HFFc6 (cell line): ENCODE results near the gene ZNF639. TPM values are rescaled to one million over a fixed set of nuclear protein-coding genes. Genes with fewer than 3 reads are reported as not detected.
"Not testable (repeated sequence)": the region's sequence is repeated elsewhere in the genome, so short reads cannot be mapped to it uniquely, and the experiment has no call there.

Experiments
- DNase-seq: peaks from one replicate; pipeline ENCODE4 v3.0.0-alpha.2; 2018
- H3K27ac Mint-ChIP-seq: 2 replicates; pipeline ENCODE4 v1.8.0; 2020; ENCODE audit warnings: mild to moderate bottlenecking, mixed read lengths
- H3K27me3 Mint-ChIP-seq: 2 replicates; pipeline ENCODE4 v1.8.0; 2021; ENCODE audit warnings: mild to moderate bottlenecking, moderate library complexity, mixed read lengths; ENCODE audit not compliant: insufficient read depth
- H3K36me3 Mint-ChIP-seq: 2 replicates; pipeline ENCODE4 v1.8.0; 2021; ENCODE audit warnings: low read depth, mixed read lengths
- H3K4me1 Mint-ChIP-seq: 2 replicates; pipeline ENCODE4 v1.8.0; 2020; ENCODE audit warnings: low read depth, mixed read lengths
- H3K4me3 Mint-ChIP-seq: 2 replicates; pipeline ENCODE4 v1.8.0; 2020; ENCODE audit warnings: mild to moderate bottlenecking, moderate library complexity, mixed read lengths
- H3K9me3 Mint-ChIP-seq: 2 replicates; pipeline ENCODE4 v1.8.0; 2020; ENCODE audit warnings: mild to moderate bottlenecking, mixed read lengths
- long read RNA-seq: library from polyadenylated mRNA; unstranded; transcript quantifications from one replicate; pipeline ENCODE4 v2.0.0, GENCODE V29; 2019
- total RNA-seq, 6 experiments: library from RNA; stranded (reverse); fragmentation: NEBNext Ultra II Directional; extraction: Animal tissue kit (Norgen Biotek cat#: 25700); gene quantifications; 2 replicates in 1 of 6; 3 replicates in 5 of 6; pipeline ENCODE4 v1.2.3, GENCODE V29; 2021
- TF ChIP-seq, protein P1 (sequence below): fragments of 200-600 bp; sonication (generic); IDR thresholded peaks from 2 replicates; pipeline ENCODE4 v1.5.0; 2021; ENCODE audit warnings: antibody characterized with exemption, mild to moderate bottlenecking

The ZNF639 gene
- 10 to 100 TPM; 24.9 to 32.8 (median 29.0) TPM for total RNA-seq
- long read RNA-seq, partial matches to known transcripts: 1 of 7 reads
- long read RNA-seq, other reads (novel, unspliced or antisense): 3 of 7 reads

DNA sequence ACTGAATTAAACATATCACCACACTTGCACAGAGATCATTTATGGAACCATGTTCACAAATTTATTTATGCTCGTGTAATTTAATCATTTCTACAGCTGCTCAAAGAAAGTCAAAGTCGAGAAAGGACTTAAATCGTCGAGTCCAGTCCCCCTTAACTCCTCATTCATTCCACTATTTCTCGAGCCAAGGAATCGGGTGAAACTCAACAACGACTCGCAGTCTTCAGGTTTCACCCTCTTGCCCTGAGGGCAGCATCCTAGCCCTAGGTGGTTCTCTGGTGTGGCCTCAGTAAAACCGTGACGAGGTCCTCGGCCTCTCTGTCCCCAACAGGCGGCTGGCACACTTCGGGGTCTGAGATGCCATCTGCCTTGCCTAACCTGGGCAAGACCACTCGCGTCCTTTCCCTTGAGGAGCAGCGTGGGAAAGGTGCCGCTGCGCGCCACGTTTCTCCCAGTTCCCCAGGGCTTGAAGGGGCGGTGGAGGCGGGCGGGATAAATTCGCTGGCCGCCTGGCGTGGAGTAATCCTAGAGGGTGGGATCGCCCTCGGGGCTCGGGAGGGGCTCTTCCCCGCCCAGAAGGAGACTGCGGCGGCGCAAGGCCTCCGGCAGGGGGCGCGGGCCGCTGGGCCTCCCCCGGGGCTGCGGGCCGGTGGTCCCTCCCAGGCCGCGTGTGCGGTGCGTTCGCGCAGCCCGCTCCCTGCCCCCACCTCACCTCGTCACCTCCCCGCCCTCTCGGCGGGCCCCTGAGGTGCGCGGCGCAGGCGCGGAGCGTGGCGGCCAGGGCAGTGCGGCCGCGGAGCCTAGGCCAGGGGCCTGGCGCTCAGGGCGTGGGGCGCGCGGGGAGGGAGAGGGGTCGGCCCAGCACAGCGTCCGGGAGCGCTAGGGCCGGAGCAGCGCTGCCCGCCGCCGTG, at the start of gene ZNF639:
Gene ZNF639 (plus strand): TSS at position 746 of the 911 bp plus-strand sequence. CDS start 5,263 bp downstream, outside the sequence.
- Mint-ChIP-seq H3K27ac (peak within 1 kb of the TSS; percentile 93), H3K4me1 (peaks cover 31% of the 10 kb centered on the region), H3K36me3 (peaks cover 9% of the 10 kb centered on the region), H3K4me3 (peak within 1 kb of the TSS; percentile 97), H3K27me3 (no peaks in the 10 kb centered on the region), H3K9me3 (no peaks in the 10 kb centered on the region)
- peak; percentile 67 for DNase-seq
- TF ChIP-seq, protein P1, sequence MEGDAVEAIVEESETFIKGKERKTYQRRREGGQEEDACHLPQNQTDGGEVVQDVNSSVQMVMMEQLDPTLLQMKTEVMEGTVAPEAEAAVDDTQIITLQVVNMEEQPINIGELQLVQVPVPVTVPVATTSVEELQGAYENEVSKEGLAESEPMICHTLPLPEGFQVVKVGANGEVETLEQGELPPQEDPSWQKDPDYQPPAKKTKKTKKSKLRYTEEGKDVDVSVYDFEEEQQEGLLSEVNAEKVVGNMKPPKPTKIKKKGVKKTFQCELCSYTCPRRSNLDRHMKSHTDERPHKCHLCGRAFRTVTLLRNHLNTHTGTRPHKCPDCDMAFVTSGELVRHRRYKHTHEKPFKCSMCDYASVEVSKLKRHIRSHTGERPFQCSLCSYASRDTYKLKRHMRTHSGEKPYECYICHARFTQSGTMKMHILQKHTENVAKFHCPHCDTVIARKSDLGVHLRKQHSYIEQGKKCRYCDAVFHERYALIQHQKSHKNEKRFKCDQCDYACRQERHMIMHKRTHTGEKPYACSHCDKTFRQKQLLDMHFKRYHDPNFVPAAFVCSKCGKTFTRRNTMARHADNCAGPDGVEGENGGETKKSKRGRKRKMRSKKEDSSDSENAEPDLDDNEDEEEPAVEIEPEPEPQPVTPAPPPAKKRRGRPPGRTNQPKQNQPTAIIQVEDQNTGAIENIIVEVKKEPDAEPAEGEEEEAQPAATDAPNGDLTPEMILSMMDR: peak; percentile 90

DNA sequence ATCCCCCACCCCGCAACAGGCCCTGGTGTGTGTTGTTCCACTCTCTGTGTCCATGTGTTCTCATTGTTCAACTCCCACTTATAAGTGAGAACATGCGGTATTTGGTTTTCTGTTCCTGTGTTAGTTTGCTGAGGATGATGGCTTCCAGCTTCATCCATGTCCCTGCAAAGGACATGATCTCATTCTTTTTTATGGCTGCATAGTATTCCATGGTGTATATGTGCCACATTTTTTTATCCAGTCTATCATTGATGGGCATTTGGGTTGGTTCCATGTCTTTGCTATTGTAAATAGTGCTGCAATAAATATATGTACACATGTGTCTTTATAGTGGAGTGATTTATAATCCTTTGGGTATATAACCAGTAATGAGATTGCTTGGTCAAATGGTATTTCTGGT, 48.4 kb upstream of the ZNF639 start:
- H3K27me3 Mint-ChIP-seq, H3K9me3 Mint-ChIP-seq, H3K36me3 Mint-ChIP-seq, H3K4me1 Mint-ChIP-seq, H3K27ac Mint-ChIP-seq, DNase-seq, H3K4me3 Mint-ChIP-seq: not testable (repeated sequence)

DNA sequence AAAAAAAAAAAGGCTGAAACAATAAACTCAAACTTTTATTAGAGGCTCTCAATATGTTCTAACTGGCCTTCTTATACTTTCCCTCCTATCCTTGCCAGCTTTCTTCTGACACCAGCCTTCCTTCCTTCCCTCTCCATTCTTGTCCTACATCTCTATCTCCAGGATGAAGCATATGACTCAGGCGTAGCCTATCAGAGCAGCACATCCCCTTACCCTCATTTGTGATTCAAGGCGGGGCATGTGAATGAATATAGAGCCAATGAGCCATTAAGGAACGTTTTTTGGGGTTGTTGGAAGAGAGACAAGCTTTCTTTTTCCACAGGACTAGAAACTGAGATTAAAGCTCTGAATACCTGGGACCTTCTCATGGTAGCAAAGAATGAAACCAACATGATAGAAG, 46.8 kb upstream of the ZNF639 start:
- no peak overlapping the region; the same call in 1 of the 2 replicates for H3K4me3 Mint-ChIP-seq
- no peak for DNase-seq
- H3K4me1 Mint-ChIP-seq: no peaks in the 10 kb centered on the region
- H3K27me3 Mint-ChIP-seq: peaks cover 6% of the 10 kb centered on the region
- TF ChIP-seq, protein P1: no peak
- no peak overlapping the region for H3K27ac Mint-ChIP-seq
- H3K36me3 Mint-ChIP-seq: no peaks in the 10 kb centered on the region
- H3K9me3 Mint-ChIP-seq: no peaks in the 10 kb centered on the region

GRCh38 chr3:179276743-179277142, 46.1 kb upstream of the ZNF639 start:
- H3K27me3 Mint-ChIP-seq: peaks cover 6% of the 10 kb centered on the region

DNA sequence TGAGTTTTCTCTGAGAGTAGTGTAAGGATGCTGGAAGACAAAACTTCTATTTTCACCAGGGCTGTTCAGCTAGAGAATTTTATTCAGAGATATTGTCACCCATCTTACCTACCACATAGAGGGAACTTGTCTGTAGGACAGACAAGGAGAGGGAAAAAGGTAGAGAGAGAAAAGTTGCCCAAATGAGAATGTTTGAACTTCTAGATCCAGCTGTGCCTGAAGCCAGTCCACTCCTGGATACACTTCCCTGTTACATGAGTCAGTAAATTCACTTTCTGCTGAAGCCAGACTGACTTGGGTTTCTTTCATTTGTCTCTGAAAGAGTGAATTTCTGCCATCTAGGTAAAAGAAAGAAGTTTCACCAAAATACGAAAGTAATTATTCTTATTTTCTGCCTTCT, 44.7 kb upstream of the ZNF639 start:
- H3K27ac Mint-ChIP-seq: no peak overlapping the region
- TF ChIP-seq, protein P1: no peak
- no peaks in the 10 kb centered on the region for H3K36me3 Mint-ChIP-seq
- H3K27me3 Mint-ChIP-seq: peaks cover 15% of the 10 kb centered on the region
- DNase-seq: no peak
- H3K4me3 Mint-ChIP-seq: no peak overlapping the region
- no peaks in the 10 kb centered on the region for H3K9me3 Mint-ChIP-seq
- H3K4me1 Mint-ChIP-seq: no peaks in the 10 kb centered on the region

More at GRCh38 chr3:179276743-179277142, 46.1 kb upstream of the ZNF639 start:
- Mint-ChIP-seq H3K4me1 (no peaks in the 10 kb centered on the region), H3K9me3 (no peaks in the 10 kb centered on the region), H3K4me3 (no peak overlapping the region; the same call in 1 of the 2 replicates), H3K27ac (no peak overlapping the region), H3K36me3 (no peaks in the 10 kb centered on the region)
- DNase-seq: no peak
- TF ChIP-seq, protein P1: no peak
